Kidney tubule cell (primary cell): ENCODE results near the gene LRMDA.

Experiments used
- DNase-seq: peaks from one replicate; pipeline ENCODE4 v3.0.0-alpha.2; 2018; ENCODE audit warnings: low spot score

The LRMDA gene

DNA sequence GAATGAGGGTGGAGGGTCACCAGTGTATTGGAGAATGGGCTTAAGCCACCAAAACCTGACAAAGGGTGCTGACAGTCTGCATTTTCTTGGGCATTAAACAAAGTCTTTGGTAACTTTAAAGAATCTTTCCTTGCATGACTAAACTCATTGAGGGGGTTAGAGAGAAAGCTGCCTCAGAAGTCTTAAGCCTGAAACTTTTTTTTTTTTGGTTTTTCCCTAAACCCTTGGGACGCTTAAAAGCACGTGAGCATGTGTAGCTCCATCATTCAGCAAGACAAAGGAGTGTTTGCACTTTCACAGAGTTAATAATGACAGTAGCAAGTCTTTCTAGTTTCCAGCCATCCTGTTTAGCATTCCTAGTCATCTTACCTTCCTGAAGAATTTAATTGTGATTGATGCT lies 110.7 kb downstream of the LRMDA start:
- no peak for DNase-seq

DNA sequence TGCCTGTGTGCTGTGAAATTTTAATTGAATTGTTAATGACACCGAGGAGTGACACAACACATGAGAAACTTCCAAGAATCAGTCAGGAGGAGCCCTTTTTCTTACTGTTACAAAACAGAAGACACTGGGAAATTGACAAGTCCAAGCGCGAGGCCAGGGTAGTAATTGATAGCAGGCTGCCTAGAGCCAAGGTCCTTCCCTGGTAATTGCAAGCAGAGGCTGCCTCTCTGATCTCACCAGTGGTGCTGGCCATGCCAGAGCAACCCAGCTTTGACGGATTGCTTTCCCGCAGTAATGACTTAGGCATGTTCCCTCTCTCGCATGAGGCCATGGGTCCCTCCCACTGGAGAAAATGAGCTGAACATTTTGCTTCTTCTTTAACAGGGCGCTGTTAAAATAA lies 111.5 kb downstream of the LRMDA start:
- DNase-seq = peak; percentile 41

DNA sequence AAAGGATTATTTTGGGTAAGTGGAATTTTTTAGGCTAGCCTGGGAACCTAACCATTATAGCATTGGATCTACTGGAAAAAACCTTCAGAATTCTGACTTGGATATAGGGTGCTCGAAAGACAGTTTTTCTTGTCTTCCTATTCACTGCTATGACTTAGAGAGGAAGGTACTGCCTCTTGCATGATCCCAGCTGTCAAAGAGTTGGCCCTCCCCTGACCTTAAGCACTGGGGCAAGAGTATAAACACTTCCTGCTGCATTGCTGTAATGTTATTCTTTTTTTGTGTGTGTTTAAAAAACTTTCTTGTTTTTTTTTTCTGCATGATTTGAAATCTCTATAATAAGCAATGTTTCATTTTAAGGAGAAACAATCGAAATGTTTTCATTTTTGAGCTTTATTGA lies 113.0 kb downstream of the LRMDA start:
- peak; percentile 20 for DNase-seq

DNA sequence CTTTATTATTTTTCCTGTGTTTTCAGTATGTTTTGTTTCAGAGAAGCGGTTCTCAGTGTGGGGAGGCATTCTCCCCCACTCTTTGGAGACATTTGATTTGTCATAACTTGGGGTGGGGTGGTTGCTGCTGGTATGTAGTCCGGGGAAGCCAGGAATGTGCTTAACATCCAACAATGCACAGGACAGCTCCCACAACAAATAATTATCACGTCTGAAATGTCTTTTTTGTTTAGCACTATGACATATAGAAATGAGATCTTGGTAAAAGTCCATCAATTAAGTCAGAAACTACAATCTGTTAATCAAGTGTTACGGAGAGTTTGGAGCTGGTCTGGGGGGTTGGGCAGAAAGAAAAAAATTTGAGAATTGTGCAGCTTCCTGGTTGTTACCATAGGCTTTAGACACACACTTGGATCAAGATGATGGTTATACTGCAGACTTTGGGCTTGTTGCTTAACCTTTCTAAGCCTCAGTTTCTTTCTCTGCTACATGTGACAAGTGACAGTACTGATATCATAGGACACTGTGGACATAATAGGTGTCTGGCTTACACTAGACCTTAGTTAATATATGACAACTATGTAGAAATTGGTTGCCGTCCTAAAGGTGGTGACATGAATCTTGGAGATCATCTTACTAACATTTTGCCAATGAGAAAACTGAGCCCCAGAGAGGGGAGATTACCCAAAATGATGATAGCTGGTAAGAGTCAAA lies 113.7 kb downstream of the LRMDA start:
- DNase-seq = peak; percentile 37

DNA sequence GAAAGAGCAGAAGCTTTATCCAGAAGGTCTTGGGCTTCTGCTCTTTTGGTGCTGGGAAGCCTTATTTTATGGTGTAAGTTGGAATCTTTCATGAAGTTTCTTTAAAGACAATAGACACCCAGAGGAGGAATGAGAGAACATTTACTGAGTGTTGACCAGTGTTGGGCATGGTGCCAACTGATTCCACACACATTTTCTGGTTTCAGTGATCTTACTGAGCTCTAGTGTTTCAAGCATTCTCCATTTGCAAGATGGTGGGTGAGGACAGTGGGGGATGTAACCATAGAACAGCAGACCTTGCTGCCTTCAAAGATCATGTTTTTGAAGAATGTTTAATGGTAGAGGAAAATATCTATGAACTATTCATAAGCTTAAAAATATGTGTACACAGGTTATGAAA lies 114.6 kb downstream of the LRMDA start:
- no peak for DNase-seq

DNA sequence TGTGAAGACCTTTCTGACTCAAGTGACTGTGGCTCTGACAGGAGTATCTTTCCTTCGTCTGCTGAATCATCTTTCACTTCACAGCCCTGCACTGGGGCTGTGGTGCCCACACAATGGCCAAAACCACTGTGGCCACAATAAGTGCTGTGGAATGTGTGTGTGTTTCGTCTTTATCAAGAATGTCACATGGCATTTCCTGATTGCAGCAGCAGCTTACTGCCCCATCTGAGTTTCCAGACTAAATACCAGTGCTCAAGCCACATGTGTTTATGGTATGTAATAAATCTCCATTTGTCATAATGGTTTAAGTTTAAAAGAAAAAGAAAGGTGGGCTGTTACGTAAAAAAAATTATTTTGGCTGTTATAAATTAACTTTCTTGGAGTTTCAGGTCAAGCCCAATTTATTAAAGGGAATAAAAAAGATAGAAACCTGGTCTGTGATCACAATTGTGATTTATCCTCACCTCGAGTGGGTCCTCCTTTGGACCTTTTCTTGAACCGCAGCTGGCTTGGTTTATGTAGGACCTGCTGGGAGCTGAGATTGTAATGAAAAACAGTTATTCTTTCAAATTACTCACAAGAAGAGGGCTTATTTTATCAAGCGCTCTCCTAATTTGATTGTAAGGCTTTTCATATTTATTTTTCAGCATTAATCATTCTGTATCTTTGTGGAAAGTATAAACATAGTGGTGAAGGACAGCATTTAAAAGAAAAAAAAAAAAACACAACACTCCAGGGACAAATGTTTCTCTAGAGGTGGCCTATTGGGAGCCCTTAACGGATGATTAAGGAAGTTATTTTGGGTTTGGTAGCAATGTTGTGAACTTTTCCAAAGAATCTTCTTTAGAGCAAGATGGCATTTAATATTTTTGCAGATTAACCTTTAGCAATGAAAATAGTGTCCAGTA lies 116.2 kb downstream of the LRMDA start:
- peak; percentile 93 for DNase-seq

DNA sequence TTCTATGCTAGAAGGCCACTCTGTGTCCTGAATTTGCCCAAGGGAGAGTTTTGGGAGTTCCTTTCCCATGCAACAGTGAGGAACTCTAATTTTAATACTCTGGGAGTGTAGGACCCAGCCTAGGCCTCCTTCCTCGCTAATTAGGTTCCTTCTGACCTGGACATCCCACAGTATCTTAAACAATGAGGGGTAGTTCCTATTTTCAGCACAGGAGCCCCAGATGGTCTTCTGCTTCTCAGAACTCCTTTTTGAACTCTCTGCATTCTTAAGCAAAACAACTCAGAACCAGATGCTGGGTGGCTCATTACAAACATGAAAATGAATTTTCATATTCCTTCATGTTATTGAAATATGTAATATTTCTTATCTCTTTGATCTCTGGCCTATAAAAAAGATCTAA lies 116.9 kb downstream of the LRMDA start:
- DNase-seq = no peak

DNA sequence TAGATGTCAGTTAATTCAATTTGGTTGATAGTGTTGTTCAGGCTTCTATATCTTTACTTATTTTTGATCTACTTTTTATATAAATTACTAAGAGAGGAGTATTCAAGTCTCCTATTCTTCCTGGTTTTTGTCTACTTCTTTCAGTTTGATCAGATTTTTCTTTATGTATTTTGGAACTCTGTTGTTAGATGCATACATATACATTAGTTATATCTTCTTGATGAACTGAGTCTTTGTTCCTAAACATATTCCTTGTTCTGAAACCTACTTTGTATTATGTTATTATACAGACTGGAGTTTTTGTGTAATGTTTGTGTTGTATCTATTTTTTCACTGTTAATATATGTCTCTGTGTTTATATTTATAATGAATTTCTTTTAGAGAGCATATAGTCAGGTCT lies 118.8 kb downstream of the LRMDA start:
- no peak for DNase-seq

DNA sequence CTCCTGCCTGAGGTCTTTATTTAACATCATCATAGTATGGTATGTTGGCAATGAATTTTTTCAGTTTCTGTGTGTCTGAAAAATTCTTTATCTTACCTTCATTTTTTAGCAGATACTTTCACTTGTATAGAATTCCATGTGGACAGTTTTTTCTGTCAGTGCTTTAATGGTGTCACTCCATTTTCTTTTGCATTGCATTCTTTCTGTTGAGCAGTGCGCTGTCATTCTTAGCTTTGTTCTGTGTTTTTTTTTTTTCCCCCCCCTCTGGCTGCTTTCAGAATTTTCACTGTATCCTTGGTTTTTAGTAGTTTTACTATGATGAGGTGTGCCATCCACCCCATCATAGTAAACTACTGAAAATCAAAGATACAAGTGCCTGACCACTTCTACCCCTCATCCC lies 120.7 kb downstream of the LRMDA start:
- DNase-seq = no peak

DNA sequence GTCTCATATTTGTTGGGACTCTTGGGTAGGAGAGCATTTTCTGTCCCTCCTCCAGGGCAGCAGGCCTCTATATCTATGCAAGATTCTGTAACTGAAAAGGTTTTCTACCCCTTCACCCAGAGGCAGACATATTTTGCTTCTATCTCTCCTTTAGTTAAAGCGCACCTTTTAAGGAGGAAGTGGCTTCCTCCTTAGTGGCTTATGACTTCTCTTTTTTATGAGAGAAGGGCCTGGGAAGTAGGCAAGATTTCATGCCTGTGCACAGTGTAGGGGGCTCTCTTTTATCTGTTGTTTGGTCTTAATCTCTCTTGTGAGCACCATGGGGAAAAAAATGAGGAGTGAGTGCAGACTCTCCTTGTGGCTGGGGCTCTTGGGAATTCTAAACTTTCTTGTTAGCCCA lies 122.1 kb downstream of the LRMDA start:
- DNase-seq = no peak

DNA sequence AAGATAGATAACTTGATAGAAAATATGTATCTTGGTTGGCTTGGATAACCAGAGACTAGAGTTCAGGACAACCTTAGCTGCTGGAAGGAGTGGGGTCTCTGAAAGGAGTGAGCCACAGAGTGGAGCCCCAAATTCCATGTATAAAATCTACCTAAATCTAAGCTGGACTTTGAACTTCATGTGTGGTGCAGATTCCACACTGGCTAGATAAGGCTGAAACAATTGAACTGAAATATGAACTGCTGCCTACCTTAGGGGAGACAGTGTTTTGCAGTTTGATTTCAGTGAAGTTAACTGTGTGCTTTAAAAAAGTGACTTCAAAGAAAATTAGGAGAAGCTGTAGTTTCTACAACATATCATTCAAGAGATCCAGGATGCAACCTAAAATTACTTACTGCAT lies 123.9 kb downstream of the LRMDA start:
- no peak for DNase-seq

DNA sequence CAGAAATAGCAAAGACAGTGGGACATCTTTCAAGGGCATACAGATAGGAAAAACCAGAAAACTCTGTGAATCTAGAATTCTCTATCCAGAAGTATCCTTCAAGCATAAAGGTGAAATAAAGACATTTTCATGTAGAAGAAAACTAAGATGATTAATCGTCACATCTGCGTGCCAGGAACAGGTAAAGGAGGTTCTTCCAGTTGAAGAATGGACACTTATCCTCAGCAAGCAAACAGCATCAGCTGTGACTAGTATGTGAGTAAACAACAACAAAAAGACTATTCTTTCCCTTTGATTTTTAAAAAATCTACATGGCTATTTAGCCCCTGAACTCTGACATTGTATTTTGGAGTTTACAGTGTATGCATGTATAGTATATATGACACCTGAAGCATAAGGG lies 124.9 kb downstream of the LRMDA start:
- no peak for DNase-seq

DNA sequence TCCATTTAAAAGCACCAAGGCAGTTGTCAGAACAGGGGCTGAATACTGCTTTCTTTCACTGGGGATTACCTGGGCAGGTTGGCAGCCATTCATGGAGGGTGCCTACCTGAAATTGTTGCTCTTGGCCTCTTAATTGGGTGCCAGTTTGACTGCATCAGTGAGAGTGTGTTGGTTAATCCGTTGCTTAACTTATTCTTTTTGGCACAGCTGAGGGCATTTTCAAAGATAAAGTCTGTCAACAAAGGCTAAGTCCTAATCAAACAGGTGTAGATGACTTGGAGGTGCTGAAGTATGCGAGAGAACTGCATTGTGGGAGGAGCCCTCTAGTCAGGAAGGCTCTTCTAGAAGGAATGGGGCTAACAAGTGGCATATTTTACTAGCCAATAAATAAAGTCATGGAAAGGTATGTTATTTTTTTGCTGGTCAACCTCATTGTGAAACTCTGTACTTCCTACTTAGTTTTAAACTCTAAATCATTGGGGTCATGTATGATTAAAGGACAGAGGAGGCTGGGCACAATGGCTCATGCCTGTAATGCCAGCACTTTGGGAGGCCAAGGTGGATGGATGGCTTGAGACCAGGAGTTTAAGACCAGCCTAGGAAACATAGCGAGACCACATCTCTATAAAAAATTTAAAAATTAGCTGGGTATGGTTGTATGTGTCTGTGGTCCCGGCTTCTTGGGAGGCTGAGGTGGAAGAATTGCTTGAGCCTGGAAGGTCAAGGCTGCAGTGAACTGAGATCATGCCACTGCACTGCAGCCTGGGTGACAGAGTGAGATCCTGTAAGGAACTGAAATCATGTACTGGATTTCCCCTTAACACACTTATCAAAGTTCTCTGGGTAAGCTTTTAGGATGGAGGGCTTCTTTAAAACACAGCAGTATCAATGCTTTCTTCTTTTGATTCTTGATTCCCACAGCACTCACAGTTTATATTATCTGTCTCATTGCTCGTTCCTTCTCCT lies 134.1 kb downstream of the LRMDA start:
- no peak for DNase-seq

DNA sequence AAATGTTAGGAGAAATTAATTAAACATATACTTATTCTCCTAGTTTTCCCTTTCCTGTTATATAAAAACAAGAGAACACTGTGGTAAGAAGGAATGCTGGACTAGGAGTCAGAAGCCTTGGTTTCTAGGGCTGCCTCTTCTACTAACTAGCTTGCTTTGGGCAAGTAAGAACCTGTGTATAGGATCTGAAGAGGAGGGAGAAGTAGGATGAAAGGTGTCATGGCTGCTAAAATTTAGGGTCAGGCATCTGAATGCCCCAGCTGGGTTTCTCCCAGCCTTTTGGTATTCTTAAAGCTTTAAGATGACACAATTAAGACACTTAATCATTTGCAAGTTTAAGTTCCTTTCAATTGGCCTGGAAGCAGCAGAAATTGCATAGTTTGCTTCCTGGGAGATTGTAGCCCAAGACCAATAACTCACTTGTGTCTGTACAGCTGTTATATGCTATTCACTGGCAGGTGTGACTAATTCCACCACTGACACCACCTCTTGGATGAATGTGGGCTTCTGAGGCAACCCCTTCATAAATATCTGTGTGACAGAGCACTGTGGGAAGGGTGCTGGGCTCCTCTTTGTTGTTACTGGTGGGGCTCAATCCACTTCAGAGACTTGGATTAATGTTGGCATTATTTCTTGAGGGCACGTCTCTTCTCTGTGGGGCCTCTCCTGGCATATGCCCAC lies 137.2 kb downstream of the LRMDA start:
- peak; percentile 52 for DNase-seq

DNA sequence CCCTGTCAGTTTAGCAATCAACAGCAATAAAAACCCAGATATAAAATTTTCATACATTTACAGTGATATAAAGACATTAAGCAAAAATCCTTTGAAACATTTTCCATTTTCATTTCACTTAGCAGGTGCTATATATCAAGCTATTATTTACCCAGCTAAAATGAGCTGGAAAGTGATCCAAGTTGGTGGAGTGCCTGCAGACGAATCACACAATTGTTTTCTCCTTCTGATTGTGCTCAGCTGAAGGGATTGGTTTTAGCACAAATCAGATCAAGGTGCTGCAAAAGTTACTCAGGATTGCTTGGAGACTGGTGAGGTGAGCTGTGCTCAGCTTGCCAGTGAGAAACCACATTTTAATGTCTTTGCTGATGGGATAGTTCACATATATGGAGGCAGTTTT lies 138.1 kb downstream of the LRMDA start:
- no peak for DNase-seq

DNA sequence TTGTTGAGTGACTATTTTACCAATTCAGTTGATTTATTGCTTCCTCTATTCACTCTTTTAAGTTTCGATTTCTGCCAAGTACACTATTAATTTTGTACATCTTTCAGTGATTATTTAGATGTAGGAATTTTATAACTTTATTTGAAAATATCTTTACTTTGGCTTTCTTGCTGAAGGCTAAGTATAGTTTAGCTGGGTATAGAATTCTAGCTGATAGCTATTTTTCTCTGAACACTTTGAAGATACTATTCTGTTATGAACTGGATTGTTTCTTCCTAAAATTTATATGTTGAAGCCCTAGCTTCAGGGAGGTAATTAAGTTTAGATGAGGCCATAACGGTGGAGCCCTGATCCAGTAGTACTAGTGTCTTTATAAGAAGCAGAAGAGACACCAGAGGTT lies 141.1 kb downstream of the LRMDA start:
- no peak for DNase-seq

DNA sequence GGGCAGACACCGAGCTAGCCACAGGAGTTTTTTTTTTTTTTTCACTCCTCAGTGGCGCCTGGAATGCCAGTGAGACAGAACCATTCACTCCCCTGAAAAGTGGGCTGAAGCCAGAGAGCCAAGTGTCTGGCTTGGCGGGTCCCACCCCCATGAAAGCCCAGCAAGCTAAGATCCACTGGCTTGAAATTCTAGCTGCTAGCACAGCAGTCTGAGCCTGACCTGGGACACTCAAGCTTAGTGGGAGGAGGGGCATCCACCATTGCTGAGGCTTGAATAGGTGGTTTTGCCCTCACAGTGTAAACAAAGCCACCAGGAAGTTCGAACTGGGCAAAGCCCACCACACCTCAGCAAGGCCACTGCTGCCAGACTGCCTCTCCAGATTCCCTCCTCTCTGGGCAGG lies 144.5 kb downstream of the LRMDA start:
- no peak for DNase-seq

DNA sequence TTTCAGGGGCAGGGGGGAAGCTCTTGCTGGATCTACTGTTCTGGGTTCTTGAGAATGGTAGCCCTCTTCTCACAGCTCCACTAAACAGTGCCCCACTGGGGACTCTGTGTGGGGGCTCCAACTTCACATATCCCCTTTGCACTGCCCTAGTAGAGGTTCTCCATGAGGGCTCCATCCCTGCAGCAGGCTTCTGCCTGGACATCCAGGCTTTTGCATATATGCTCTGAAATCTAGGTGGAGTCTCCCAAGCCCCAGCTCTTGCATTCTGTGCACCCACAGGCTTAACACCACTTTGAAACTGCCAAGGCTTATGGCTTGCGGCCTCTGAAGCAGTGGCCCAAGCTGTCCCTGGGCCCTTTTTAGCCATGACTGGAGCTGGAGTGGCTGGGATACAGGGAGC lies 150.7 kb downstream of the LRMDA start:
- DNase-seq = no peak

DNA sequence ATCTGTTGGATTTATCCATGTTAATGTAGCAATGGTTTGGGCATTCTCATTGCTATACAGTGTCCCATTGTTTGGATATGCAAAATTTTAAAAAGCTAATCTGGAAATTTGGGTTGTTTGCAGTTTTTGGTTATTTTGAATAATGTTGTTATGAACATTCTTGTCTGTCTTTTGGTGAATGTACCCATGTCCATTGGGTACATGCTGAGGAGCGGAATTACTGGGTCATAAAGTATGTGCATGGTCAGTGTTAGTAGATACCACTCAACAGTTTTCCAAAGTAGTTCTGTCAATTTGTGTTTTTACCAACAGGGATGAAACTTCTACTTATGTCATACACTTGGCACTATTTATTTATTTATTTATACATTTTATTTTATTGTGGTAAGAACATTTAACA lies 153.9 kb downstream of the LRMDA start:
- DNase-seq = no peak

DNA sequence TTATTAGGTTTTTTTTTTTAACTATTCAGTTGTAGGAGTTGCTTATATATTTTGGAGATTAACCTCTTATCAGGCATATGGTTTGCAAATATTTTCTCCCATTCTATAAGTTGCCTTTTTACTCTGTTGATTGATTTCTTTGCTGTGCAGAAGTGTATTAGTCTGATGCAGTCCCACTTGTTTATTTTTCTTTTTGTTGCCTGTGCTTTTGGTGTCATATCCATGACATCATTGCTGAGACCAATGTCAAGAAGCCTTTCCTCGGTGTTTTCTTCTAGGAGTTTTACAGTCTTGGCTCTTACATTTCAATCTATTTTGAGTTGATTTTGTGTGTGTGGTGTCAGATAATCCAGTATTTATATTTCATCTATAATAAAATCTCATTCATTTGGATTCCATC lies 155.4 kb downstream of the LRMDA start:
- no peak for DNase-seq

DNA sequence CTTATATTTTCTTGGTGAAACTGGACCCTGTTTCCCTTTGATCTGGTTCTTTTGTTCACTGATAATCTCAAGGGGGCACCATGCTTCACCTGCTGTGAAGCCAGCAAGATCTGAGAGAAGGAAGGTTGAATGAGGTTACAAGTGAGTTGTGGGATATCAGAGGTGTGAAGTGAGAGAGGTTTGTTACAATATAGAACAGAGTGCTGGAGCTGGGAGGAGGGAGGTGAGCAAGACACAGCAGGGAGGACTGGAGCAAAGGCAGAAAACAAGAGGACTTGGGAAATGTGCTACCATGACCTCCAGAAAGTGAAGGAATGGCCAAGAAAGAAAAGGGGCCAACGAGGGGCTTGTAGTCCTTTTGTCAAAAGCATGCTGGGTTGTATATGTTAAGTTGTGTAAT lies 156.6 kb downstream of the LRMDA start:
- no peak for DNase-seq
